Kidney epithelial cell (primary cell): Measurements from ENCODE around the gene CCDC57. TPM values are rescaled to one million over a fixed set of nuclear protein-coding genes. Genes with fewer than 3 reads are reported as not detected.

Experiments used
- DNase-seq: peaks from one replicate; pipeline ENCODE4 v3.0.0-alpha.2; 2010; ENCODE audit warnings: low read depth
- H3K27me3 ChIP-seq: 2 replicates; pipeline ENCODE4 v1.6.0; 2011; ENCODE audit warnings: low read length; ENCODE audit not compliant: control insufficient read depth, insufficient read depth
- H3K36me3 ChIP-seq: 2 replicates; pipeline ENCODE4 v1.5.1; 2011; ENCODE audit warnings: low read length; ENCODE audit not compliant: control insufficient read depth, insufficient read depth
- H3K4me3 ChIP-seq: 2 replicates; pipeline ENCODE4 v1.5.1; 2011; ENCODE audit warnings: low read depth, mild to moderate bottlenecking, control low read depth, low read length
- total RNA-seq: library from RNA; depleted of rRNA; stranded (reverse); fragments of >200 nt; gene quantifications from 2 replicates; pipeline ENCODE4 v1.2.3, GENCODE V29; 2015
- TF ChIP-seq, protein P1 (sequence below): IDR thresholded peaks from 2 replicates; pipeline ENCODE4 v1.5.1; 2011; ENCODE audit warnings: mild to moderate bottlenecking, moderate library complexity, low read length, control low read depth, inconsistent platforms; ENCODE audit not compliant: insufficient read depth, poor library complexity, severe bottlenecking

CCDC57 gene
- total RNA-seq, 1 donor from 2014 or later = 25.5 TPM

DNA sequence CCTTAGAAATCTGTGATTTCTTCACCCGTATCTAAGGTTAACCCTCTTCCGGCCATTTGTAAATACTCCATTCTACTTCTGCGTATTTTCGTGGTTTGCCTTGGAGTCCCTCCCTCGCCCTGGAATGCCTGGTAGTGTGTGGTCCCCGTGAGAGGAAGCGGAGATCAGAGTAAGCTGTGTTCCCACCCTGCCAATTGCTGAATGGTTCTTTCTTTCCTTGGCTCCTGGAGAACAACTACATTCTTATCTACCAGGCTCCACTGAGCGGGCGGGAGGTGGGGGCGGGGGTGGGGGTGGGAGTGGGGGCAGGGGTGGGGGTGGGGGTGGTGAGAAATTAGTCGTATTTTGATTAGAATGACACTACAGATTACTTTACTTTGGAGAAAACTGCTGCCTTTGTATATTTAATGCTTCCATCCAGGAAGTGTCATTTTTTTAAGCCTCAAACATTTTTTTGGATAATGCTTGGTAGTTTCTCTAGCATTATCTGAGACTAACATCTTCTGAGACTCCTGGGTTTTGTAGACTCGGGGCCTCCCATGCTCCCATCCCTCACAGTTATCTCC, 93.7 kb downstream of the CCDC57 start:
- H3K4me3 ChIP-seq = no peak overlapping the region
- peaks cover 1% of the 10 kb centered on the region for H3K36me3 ChIP-seq
- H3K27me3 ChIP-seq = no peaks in the 10 kb centered on the region
- no peak for DNase-seq
- TF ChIP-seq, protein P1, sequence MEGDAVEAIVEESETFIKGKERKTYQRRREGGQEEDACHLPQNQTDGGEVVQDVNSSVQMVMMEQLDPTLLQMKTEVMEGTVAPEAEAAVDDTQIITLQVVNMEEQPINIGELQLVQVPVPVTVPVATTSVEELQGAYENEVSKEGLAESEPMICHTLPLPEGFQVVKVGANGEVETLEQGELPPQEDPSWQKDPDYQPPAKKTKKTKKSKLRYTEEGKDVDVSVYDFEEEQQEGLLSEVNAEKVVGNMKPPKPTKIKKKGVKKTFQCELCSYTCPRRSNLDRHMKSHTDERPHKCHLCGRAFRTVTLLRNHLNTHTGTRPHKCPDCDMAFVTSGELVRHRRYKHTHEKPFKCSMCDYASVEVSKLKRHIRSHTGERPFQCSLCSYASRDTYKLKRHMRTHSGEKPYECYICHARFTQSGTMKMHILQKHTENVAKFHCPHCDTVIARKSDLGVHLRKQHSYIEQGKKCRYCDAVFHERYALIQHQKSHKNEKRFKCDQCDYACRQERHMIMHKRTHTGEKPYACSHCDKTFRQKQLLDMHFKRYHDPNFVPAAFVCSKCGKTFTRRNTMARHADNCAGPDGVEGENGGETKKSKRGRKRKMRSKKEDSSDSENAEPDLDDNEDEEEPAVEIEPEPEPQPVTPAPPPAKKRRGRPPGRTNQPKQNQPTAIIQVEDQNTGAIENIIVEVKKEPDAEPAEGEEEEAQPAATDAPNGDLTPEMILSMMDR = no peak

DNA sequence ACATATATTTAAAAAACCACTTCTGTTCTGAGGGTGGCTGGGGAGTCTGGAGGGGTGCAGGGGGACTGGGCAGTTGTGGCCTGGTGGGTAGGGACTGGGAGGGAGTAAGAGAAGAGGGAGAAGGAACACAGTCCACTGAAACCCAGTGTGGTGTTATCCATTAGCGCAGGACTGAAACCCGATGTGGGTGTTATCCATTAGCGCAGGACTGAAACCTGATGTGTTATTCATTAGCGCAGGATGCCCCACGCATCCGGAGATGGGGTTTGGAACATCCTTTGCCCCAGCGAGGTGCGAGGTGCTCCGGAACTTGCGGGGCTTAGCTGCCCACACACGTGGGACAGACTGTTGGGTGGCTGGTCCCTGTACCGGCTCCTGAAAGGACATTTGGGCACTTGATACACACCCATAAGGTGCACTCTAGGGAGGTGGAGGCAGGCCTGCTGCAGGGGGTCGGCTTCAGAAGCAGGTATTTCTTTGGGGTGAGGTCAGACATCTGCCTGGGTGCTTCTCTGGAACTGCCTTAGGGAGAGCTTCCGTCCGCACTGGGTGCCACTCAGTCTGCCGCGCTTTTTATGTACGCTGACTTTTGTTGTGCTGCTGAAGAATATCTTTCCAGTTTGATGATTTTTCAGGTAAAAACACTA, 94.4 kb downstream of the CCDC57 start:
- Histone ChIP-seq H3K36me3 (peaks cover 1% of the 10 kb centered on the region), H3K4me3 (no peak overlapping the region), H3K27me3 (no peaks in the 10 kb centered on the region)
- TF ChIP-seq, protein P1 = no peak
- DNase-seq = no peak

DNA sequence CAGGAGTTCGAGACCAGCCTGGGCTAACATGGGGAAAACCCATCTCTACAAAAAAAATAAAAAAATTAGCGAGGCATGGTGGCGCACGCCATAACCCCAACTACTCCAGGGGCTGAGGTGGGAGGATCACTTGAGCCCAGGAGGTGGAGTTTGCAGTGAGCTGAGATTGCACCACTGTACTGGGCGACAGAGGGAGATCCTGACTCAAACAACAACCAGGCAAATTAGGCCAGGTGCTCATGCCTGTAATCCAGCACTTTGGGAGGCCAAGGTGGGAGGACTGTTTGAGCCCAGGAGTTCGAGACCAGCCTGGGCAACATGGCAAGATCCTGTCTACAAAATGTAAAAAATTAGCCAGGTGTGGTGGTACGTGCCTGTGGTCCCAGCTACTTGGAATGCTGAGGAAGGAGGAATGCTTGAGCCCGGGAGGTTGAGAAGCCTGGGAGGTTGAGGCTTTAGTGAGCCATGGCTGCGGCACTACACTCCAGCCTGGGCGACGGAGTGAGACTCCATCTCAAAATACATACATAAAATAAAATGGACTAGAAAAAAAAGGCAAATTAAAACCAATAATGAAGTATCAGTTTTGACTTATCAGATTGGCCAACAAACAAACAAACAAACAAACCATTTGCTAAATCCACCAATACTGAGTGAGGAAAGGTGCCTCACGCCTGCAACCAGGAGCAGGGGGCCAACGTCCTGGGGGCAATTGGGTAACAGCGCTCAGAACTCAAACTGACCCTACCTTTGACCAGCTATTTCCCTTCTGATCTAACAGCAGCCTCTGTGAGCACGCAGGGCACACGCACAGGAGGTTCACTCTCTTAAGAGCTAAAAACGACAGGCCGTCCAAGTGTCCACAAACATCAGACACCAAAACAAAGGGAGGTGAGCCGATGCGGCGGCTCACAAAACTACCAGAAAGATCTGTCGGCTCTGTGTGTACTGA, 95.2 kb downstream of the CCDC57 start:
- Histone ChIP-seq H3K4me3 (no peak overlapping the region), H3K36me3 (peaks cover 1% of the 10 kb centered on the region), H3K27me3 (no peaks in the 10 kb centered on the region)
- no peak for DNase-seq
- TF ChIP-seq, protein P1 = no peak

DNA sequence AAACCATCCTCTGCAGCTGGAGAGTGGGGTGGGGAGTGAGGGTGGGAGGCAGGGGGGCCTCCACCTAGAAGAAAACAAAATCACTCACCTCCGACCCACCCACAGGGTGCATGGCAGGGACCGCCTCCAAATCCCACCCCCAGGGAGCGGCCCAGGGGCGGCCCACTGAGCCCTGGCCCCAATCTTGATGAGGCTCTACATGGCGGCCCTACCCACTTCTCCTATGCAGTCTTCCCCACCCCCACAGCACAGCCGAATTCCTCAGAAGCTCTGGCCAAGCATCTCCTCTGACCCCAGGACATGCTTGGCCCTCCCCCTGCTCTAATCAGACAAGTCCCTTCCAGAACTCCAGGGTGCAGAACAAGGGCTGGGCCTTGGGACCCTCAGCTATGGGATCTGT, 96.4 kb downstream of the CCDC57 start:
- Histone ChIP-seq H3K4me3 (no peak overlapping the region), H3K36me3 (peaks cover 1% of the 10 kb centered on the region), H3K27me3 (no peaks in the 10 kb centered on the region)
- DNase-seq = no peak
- TF ChIP-seq, protein P1 = no peak

DNA sequence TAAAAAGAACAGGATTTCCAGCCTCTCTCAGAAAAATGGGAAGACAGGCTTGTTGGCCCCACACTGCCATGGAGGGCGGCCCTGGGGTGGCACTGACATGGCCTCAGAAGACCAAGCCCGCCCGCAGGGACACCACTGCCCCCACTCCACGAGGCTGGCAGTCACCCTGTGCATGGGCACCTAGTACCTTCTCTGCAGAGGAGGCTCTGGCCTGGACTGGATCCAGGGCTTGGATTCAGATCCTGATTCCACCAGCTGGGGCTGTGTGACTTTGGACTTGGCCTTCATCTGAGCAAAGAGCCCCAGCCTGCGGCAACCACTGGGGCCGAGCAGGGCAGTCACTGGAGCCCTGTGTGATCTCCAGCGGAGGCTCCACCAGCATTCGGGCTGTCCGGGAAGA, 97.8 kb downstream of the CCDC57 start:
- Histone ChIP-seq H3K4me3 (no peak overlapping the region), H3K36me3 (peaks cover 1% of the 10 kb centered on the region), H3K27me3 (no peaks in the 10 kb centered on the region)
- TF ChIP-seq, protein P1 = no peak
- DNase-seq = no peak
